Measurements from ENCODE around the gene CDC42BPA.

DNA sequence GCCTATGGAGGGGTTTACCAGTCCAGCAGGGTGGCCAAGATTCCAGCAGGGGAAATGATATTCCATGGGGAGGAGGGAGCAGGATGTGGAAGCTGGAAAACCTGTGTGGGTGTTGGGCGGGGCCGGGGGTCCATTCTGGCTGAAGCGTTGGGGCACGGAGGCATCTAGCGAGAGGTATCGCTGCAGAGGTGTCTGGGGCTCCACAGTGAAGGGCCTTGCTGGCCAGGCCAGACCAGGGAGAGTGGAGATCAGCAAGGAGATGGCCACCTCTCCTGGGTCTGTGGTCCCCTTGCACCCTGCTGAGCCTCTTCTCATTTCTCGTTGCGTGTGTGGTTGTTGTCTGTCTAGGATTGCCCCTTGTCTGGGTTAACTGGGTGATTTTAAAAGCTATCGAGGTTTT, 372.0 kb downstream of the CDC42BPA start:
- TF ChIP-seq, protein P1, sequence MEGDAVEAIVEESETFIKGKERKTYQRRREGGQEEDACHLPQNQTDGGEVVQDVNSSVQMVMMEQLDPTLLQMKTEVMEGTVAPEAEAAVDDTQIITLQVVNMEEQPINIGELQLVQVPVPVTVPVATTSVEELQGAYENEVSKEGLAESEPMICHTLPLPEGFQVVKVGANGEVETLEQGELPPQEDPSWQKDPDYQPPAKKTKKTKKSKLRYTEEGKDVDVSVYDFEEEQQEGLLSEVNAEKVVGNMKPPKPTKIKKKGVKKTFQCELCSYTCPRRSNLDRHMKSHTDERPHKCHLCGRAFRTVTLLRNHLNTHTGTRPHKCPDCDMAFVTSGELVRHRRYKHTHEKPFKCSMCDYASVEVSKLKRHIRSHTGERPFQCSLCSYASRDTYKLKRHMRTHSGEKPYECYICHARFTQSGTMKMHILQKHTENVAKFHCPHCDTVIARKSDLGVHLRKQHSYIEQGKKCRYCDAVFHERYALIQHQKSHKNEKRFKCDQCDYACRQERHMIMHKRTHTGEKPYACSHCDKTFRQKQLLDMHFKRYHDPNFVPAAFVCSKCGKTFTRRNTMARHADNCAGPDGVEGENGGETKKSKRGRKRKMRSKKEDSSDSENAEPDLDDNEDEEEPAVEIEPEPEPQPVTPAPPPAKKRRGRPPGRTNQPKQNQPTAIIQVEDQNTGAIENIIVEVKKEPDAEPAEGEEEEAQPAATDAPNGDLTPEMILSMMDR (conservative IDR thresholded peaks at IDR 0.05 in 1 of 2, IDR thresholded peaks at IDR 0.05 in 1 of 2; ENCODE audit: extremely low read depth in 1 of 2, insufficient read depth in 1 of 2, low read depth in 1 of 2, low read length in 2 of 2) = no peak
- no peak for TF ChIP-seq EZH2 (IDR thresholded peaks at IDR 0.05; ENCODE audit: borderline replicate concordance, low read length)

Measured in mammary epithelial cell (primary cell).